HG03175 (cell line): ENCODE data around the gene GPNMB.
A peak's percentile ranks its signal among the peaks of the same experiment; 100 is the strongest.
"Not testable (repeated sequence)": the region's sequence is repeated elsewhere in the genome, so short reads cannot be mapped to it uniquely, and the experiment has no call there.

Experiments
- ATAC-seq: cut with Tn5 transposase; IDR thresholded peaks from one replicate; pipeline ENCODE4 v1.9.1; 2021; ENCODE audit warnings: mild to moderate bottlenecking, moderate library complexity; ENCODE audit not compliant: unreplicated experiment

Gene GPNMB

DNA sequence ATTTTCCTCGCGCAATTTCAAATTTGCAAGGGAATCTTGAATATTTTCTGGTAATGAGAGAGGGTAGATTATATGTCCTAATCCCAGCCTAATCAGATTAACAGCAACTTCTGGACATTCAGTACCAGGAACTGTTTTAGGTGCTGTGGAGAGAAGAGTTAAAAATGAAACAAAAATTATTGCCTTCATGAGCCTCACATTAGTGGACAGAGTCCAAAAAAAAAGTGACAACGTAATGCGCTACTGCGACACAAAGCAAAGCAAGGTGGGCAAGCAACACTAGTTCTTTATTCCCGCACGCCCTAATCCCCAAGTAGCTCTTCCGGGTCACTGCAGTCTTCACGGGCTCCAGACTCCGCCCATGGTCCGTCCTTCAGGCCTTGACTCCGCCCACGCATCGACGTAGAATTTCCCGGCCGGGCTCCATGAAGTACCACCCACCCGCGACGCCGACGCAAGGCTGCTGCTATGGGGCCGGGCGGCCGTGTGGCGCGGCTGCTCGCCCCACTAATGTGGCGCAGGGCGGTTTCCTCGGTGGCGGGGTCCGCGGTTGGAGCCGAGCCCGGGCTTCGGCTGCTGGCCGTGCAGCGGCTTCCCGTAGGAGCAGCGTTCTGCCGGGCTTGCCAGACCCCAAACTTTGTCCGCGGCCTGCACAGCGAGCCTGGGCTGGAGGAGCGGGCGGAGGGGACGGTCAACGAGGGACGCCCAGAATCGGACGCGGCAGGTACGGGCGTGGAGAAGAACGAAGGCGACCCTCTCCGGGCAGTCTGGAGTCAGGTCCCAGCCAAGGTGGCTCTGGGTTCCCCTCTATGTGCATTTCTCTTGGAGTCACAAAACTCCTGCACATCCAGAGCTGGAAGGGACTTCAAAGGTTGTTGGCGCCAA is 52.6 kb downstream of the GPNMB start, which contains the start of gene MALSU1:
TSS of gene MALSU1 (plus strand) at position 455 of the 885 bp plus-strand sequence. CDS start at position 469, 14 bp downstream.
- peak; percentile 99 for ATAC-seq

- ATAC-seq = no peak
These were observed 53.3 kb downstream of the GPNMB start for GRCh38 chr7:23299770-23300300.

DNA sequence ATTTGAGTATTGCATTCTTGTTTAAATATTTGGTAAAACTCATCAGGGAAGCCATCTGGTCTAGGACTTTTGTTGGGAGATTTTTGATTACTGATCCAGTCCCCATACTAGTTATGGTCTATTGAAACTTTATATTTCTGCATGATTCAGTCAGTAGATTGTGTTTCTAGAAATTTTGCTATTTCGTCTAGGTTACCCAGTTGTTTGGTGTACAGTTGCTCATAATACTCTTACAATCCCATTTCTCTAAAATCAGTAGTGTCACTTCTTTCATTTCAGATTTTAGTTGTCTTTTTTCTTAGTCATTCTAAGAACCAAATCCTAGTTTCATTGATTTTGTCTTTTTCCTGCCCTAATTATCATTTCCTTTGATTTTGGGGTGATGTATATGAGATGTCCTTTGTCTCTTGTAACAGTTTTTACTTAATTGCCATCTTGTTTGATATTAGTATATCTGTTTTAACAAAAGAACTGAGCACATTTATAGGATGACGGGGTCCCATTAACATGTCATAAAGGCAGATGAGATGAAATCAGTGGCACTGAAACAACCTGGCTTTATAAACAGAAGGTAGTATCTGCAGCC is 60.5 kb downstream of the GPNMB start:
- ATAC-seq = no peak

GRCh38 chr7:23308754-23309153 is 62.2 kb downstream of the GPNMB start:
- no peak for ATAC-seq

DNA sequence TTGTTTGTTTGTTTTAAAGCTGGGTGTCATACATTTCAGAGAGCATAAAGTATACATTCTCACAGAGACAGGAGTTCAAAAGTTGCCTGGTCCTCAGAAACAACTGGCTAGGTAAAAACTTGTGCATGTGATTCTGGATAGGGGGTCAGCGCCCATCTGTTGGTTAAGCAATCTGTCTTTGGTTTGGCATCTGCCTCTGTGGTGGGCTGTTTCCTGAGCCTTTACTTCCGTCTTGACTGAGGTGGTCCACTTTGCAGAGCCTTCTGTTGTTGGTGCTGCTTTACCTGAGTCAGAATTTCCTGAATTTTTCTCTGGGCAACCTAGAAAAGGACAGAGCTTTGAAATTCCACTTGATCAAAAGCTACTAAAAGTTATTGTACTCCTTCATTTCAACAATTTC is 65.6 kb downstream of the GPNMB start:
- ATAC-seq = not testable (repeated sequence)

DNA sequence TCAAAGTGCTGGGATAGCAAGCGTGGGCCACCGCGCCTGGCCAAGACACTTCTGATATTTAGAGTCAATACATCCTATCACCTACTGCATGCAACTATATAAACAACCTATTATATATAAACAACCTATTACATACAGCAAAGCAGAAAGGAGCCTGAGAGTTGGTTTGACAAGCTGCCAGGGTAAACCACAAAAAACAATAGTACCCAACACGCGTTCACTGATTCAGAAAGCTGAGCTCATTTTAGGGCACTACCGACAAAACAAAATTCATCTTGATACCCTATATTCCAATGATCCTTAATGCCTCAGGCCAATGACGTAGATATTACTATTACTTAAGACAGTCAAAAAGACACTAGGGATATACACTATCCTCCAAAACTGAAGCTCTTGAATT is 68.8 kb downstream of the GPNMB start:
- no peak for ATAC-seq
